Colon (tissue), 2 donors: Measurements from ENCODE around the gene P2RX1.

Experiments used
- FAIRE-seq: peaks from 2 replicates; lab custom pipeline; 2012; peaks lifted over from hg19 to GRCh38; lab: Jason Lieb, UNC
- donor health status: control.
- donor health status: control.

P2RX1 gene

DNA sequence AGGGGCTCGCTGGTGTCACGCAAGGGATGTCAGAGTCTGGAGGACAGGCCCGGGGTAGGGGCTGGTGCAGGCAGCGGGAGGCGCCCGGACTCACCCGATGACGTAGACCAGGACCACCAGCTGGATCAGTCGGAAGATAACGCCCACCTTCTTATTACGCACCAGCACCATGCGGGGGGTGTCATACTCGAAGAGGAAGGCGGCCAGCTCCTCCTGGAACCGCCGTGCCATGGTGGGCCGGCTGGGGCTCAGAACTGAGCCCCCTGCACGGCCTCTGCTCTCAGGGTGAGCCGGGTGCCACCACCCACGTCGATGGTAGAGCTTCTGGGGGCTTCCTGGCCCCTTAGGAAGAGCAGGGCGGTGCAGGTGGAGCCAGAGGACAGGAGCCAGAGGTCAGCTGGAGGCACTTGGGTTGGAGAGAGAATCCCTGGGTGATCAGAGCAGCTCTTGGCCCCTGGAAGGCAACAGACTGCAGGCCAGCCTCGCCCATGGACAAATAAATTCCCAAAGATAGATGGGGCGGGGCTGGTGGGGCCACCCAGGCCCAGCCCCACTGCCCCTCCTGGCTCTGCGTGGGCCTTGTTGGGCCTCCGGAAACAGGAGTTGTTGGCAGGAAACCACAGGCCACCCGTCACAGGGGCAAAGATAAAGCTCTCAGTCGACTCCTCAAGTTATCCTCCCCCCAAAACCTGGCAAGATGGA, at the start of gene P2RX1:
Gene P2RX1 (minus strand): TSS at position 471 of the 702 bp plus-strand sequence. CDS start 240 bp downstream, at position 231.
- FAIRE-seq, result no peak

GRCh38 chr17:3965118-3965800, 49.0 kb upstream of the P2RX1 start:
- no peak for FAIRE-seq

DNA sequence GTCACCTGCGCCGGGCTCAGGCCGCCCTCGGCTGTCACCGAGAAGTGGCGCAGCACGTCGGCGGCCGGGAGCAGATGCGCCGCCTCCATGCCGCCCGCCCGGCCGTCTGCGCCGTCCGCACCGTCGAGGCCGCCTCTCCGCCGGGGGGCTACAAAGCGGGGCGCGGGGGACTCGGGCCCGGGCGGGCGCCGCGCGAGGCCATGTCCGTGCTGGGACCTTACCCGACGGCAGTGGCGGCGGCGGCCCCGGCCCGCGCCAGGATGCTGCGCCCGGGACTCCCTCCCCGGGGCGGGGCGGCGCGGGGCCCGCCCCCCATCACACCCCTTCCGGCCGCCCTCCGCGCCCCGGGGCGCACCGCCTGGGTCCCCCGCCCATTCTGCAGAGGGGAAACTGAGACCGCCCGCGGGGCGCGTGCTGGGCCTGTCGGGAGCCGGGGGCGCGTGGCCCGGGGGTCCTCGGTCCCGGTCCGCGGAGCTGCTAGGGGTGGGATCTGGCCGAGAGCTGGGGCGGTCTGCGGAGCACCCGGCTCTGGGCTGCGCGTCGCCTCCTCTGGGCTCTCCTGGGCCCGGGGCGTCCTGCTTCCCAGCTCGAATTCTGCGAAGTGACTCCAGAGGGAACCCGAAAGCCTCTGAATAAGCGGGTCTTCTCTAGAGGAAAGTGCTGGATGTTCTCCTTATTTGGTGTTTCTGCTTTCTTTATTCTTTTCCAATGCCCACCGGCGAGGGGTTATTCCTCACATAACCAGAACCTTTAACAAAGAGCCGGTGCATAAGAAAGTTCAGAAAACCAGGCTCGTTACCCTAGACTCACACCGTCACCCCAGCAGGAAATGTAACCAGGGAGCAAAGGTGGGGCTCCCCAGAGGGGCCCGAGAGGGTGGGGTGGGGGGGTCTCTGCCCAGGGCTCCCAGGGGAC, 48.2 kb upstream of the P2RX1 start, which contains the start of gene ATP2A3:
Gene ATP2A3 (minus strand): TSS at position 235 of the 915 bp plus-strand sequence. CDS start 146 bp downstream, at position 89.
- FAIRE-seq, result no peak

DNA sequence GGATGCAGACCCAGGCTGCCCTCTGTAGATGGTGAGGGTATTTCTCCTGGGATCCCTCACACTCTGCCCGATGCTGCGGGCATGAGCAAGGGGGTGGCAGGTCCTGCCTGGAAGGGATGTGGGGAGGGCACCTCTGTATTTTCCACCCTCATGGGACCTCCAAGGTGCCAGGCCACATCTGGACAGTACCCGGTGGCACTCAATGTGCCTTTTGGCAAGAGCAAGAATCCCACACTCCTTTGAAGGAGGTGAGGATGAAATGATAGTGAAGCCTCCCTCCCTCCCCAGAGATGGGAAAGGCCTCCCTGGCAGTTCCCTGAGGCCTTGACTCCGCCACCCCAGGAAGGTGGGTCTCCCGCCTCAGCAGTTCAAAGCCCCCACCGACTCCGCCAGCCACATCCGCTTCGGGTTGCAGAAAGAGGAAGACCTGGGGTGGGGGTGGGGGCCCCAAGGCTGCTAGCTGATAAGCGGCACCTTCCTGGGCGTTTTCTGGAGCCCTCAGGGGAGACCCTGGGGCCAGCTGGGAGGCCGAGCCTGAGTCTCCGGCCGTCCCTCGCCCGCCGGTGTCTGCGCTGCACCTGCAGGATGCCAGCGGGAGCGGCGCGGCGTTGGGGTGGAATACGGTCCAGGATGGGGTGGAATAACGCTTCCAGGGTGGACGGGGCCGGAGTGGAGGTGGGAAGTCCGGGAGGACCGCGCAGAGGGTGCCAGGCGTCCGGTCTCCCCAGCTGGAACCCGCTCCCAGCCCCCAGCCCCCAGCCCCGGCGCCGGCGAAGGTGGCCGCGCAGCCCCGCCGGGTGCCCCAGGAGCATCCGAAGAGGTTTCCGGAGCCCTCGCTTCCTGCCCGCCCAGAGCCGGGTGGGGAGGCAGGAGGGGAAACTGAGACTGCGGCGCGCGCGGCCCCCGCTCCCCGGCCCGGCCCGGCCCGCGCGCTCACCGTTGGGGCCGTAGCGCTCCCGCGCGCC, 47.3 kb upstream of the P2RX1 start:
- FAIRE-seq, result no peak

DNA sequence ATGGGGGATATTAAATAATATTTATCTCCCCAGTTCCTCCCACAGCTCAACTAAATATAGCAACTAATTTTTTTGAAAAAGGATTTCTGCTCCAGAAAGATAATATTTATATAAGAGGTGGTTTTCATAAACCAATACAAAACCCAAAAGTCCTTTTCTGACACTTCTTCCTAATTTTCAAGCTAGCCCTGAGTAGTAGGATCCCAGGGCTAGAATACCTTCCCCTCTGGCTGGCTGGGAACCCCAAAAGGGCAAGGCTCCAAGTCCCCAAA, 46.6 kb upstream of the P2RX1 start:
- FAIRE-seq, result no peak

GRCh38 chr17:3962217-3962964, 46.1 kb upstream of the P2RX1 start:
- FAIRE-seq, result no peak

DNA sequence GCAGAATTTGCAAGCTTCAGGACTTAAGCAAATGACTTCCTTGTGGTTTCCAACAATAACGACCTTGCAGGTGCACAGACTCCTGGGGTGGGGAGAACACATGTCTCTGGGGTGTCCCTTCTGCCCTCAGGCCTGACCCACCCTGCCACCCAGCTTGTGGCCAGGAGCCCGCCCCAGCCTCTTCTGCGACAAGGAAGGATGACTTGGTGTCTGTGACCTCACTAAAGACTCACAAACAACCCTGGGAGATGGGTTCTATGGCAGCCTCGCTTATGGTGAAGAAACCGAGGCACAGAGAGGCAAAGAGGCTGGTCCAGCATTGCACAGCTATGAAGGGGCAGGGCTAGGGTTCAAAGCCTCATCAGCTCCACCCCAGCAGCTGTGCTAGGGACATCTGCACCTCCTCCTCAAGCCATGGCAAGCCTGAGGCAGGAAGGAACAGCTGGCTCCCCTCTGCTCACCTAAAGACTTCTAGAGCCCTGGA, 45.3 kb upstream of the P2RX1 start:
- no peak for FAIRE-seq

DNA sequence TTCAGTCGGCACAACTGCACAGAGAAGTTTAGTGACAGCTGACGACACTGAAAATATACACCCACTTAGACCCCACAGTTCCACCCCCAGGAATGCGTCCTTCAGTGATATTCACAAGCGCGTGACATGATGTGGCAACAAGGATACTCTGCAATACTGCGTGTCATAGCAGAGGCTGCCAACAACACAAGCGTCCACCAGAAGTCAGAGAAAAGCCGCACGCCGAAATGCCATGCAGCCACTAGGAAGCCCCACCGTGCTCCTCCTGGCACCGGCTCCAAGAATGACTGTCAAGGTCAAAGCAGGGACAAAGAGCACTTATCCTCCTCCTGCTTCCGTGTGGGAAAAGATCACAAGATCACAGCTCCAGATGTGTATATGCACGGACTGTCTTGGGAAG, 44.5 kb upstream of the P2RX1 start:
- no peak for FAIRE-seq

- no peak for FAIRE-seq
These were observed 43.8 kb upstream of the P2RX1 start for GRCh38 chr17:3959921-3960601.

GRCh38 chr17:3959295-3959899, 43.1 kb upstream of the P2RX1 start:
- FAIRE-seq, result no peak

DNA sequence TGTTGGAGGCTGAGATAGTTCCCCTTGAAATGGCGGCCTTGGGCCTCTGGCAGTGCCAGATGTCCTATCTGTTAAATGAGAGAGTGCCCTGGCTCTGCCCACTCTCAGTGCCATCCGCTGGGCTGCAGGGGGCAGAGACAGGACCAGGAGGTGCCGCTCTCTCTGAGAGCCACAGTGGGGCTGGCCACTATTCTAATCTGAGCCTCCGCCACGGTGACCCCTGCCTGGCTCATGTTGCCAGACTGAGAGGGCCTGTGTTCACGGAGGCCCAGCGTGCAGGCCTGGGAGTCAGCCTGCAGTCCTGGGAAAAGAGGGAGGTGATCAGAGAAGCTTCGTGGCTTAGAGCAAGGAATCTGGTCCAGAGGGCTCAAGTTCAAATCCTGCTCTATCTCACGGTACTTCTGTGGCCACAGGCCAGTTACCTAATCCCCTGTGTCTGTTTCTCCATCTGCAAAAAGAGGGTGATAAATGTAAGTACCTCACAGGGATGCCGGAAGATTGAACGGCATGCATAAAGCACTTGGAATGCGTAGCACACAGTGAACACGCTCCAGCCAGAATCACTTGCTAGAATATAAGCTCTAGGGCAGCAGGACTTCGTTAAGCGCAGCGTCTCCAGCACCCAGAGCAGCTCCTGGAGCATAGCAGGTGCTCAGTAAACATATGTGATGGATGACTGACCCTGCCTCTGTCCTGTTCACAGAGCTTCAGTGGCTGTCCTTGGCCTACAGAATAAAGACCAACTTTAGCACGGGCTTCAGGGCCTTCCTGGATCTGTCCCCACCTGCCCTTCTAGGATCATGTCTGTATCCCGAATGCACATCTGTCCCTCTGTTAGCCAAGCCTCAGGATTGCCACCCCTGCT, 41.7 kb upstream of the P2RX1 start:
- FAIRE-seq, result no peak

GRCh38 chr17:3956983-3957382, 40.7 kb upstream of the P2RX1 start:
- FAIRE-seq, result no peak

DNA sequence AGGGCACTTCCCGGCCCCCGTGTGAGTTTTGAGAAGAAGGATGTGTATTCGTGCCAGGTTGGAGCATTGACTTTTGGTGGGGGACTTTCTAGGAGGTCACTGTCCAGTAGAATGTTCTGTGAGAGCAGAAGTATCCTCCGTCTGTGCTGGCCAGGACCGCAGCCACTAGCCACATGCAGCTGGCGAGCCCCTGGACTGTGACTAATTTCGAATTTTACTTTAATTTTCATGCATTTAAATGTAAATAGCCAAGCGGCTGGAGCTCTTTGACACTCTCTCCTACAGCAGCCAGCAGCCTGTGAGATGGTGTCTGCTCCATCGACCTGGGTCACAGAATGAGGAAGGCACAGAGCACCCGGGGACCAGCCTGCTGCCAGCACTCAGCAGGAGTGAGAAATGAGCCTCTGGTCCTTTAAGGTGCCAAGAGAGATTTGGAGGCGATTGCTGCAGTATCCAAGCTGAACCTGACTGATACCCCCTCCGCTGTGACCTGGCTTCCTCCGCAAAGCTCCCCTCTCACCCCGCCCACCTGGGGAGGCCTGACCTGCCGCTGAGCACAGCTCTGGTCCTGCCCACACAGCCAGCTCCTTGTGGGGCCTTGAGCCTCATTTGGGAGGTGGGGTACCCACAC, 40.2 kb upstream of the P2RX1 start:
- FAIRE-seq, result no peak

- no peak for FAIRE-seq
These were observed 39.4 kb upstream of the P2RX1 start for GRCh38 chr17:3955673-3955988.

DNA sequence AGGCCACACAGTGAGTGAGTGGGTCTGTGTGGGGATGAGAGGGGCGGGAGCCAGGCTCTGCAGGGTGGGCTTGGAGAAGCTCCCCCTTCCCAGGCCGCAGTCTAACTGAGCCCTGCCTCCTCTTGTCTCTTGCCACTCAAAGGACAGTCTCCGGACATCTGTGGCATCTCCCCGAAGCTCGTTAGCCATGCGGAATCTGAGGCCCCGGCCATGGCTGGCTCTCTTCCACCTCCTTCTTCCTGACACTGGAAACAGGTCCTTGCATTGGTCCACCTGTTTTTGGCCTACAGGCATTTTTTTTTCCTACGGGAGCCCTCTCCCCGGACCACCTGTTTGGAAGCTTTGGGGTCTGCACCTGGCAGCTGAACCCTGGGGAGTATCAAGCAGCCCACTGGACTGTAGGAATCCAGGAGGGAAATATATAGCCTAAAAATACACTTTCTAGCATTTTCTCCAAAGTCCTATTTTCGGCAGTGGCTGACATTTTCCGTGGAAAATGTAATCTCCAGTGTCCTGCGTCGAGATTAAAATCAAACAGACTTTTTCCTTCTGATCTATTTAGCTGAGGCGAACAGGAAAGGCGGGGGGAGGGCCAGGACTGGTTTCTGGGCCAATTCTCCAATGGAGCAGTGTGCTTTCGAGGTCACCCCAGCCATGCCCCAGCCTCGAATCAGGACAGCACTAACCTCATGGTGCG, 38.9 kb upstream of the P2RX1 start:
- no peak for FAIRE-seq

DNA sequence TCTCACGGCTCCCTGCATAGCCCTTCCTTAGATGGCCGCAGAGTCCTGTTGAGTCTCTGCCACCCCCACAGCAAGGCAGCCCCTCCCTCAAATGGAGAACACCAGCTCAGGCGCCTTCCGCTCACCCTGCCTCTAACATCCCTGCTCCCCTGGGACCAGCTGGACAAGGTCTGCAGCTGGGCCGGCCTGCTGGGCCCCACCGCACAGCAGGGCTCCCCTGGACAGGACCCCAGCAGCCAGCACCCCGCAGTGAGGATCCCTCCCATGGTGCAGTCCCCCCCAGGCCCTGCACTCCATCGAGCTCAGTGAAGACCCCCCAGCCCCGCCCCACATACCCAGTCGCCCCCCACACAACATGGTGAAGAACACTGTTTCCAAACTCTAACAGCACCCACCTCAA, 37.8 kb upstream of the P2RX1 start:
- no peak for FAIRE-seq

- FAIRE-seq, result no peak
These were observed 37.3 kb upstream of the P2RX1 start for GRCh38 chr17:3953542-3953941.

DNA sequence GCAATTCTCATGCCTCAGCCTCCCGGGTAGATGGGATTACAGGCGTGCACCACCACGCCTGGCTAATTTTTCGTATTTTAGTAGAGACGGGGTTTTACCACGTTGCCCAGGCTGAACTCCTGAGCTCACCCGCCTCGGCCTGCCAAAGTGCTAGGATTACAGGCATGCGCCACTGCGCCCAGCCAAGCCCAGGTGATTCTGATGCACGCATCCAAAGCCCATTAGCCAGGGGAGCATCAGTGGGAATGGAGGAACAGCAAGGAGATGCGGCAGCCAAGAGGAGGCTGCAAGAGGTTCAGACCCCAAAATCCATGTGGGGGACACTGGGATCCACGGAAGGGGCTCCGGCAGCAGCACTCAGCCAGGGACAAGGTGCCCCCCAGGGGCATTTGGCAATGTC, 35.9 kb upstream of the P2RX1 start:
- no peak for FAIRE-seq
